ENCODE measurements around the gene MAGI2. TPM values are rescaled to one million over a fixed set of nuclear protein-coding genes. Genes with fewer than 3 reads are reported as not detected.
A peak's percentile ranks its signal among the peaks of the same experiment; 100 is the strongest.

The MAGI2 gene
- total and polyA plus RNA-seq, 4 donors, result 43.4 to 61.3 (median 50.1) TPM

DNA sequence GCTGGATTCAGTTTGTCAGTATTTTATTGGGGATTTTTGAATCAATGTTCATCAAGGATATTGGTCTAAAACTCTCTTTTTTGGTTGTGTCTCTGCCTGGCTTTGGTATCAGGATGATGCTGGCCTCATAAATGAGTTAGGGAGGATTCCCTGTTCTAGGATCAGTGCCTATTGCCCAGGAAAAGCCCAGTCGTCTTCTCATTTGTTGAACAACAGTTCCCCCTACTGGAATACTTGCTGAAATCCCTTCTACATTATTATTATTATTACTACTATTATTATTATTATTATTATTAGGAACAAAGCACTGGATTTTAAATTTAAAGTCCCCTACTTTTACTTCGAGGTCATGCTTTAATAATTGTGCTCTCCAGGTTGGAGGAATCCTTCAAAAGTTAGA, 528.9 kb downstream of the MAGI2 start:
- no CpG with 5 or more reads among the region's 2 CpGs for WGBS (ENCODE audit: insufficient coverage)

DNA sequence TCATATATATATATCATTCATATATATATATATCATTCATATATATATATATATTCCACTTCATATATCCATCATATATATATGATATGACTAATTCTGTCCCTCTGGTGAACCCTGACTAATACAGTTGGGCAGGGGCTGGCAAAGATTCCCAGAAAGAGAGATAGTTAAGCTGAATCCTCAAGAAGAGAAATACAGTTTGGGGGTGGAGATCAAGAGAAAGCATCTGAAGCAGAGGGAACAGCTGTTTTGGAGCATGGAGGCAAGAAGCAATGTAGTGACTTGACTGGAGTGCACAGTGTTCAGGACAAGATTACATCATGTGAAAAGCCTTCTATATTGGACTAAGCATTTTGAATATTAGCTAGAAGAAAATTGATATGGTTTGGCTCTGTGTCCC, 540.7 kb downstream of the MAGI2 start:
- no peak for DNase-seq (ENCODE audit: low read depth in 4 of 6, low spot score in 6 of 6)

More for the DNA sequence above, 528.9 kb downstream of the MAGI2 start:
- no peaks in the 10 kb centered on the region for H3K9me3 ChIP-seq (ENCODE audit: control insufficient read depth, insufficient read depth, low read length)
- H3K27me3 ChIP-seq (ENCODE audit: control insufficient read depth, insufficient read depth, low read length), result no peaks in the 10 kb centered on the region
- no peak overlapping the region for H3K4me3 ChIP-seq (ENCODE audit: low read depth, low read length)
- H3K4me1 ChIP-seq (ENCODE audit: control insufficient read depth, insufficient read depth, low read length), result no peaks in the 10 kb centered on the region
- no peaks in the 10 kb centered on the region for H3K36me3 ChIP-seq (ENCODE audit: control insufficient read depth, insufficient read depth, low read length)
- H3K27ac ChIP-seq (ENCODE audit: low read depth, low read length), result no peak overlapping the region
- DNase-seq (ENCODE audit: low read depth in 4 of 6, low spot score in 6 of 6), result peak in 1 of 6 donors; percentile 26

DNA sequence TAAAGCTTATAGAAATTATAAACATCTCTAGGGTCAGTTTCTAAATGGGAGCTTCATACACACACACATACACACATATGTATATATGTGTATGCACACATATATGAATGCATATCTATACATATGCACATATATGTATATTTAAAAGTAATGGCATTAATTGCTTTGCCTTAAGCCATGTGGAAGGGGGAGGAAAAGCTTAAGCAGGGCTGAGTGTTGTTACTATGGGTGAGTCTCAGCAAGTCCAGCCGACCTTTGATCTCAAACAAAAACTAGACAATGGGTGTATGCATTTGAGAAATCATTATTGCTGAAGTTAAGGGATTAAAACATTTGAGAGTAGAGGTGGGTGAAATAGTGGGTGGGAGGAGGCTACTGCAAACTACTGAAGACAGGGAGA, 546.7 kb downstream of the MAGI2 start:
- no peaks in the 10 kb centered on the region for H3K4me1 ChIP-seq (ENCODE audit: control insufficient read depth, insufficient read depth, low read length)
- no peaks in the 10 kb centered on the region for H3K27me3 ChIP-seq (ENCODE audit: control insufficient read depth, insufficient read depth, low read length)
- H3K9me3 ChIP-seq (ENCODE audit: control insufficient read depth, insufficient read depth, low read length), result no peaks in the 10 kb centered on the region
- no peak for DNase-seq (ENCODE audit: low read depth in 4 of 6, low spot score in 6 of 6)
- H3K27ac ChIP-seq (ENCODE audit: low read depth, low read length), result no peak overlapping the region
- H3K4me3 ChIP-seq (ENCODE audit: low read depth, low read length), result no peak overlapping the region
- 100% methylated on average over 1 of the region's 1 CpG for WGBS (ENCODE audit: insufficient coverage)
- no peaks in the 10 kb centered on the region for H3K36me3 ChIP-seq (ENCODE audit: control insufficient read depth, insufficient read depth, low read length)

More for the DNA sequence above, 540.7 kb downstream of the MAGI2 start:
- H3K4me1 ChIP-seq (ENCODE audit: control insufficient read depth, insufficient read depth, low read length), result no peaks in the 10 kb centered on the region
- no peaks in the 10 kb centered on the region for H3K27me3 ChIP-seq (ENCODE audit: control insufficient read depth, insufficient read depth, low read length)
- no peaks in the 10 kb centered on the region for H3K36me3 ChIP-seq (ENCODE audit: control insufficient read depth, insufficient read depth, low read length)
- no peaks in the 10 kb centered on the region for H3K9me3 ChIP-seq (ENCODE audit: control insufficient read depth, insufficient read depth, low read length)
- H3K4me3 ChIP-seq (ENCODE audit: low read depth, low read length), result no peak overlapping the region
- no peak overlapping the region for H3K27ac ChIP-seq (ENCODE audit: low read depth, low read length)

DNA sequence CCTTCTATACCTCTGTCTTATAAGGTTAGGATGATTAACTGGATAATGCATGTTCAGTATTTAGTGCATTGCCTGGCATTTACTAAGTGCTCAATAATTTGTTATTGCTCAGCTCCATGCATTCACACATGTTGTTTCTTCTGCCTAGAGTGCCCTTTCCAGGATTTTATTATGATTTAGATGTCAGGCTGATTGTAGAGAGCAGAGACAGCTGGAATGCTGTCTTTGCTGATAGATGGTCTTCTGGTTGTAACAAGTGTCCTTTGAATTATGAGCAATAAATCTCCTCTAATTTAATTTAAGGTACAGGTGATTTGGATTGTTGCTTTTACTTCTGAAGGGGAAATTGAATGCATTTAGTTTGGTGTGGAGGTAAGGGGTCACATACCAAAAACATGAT, 548.0 kb downstream of the MAGI2 start:
- Histone ChIP-seq H3K36me3 (ENCODE audit: control insufficient read depth, insufficient read depth, low read length) (no peaks in the 10 kb centered on the region), H3K27ac (ENCODE audit: low read depth, low read length) (no peak overlapping the region), H3K4me1 (ENCODE audit: control insufficient read depth, insufficient read depth, low read length) (no peaks in the 10 kb centered on the region), H3K4me3 (ENCODE audit: low read depth, low read length) (no peak overlapping the region), H3K9me3 (ENCODE audit: control insufficient read depth, insufficient read depth, low read length) (no peaks in the 10 kb centered on the region), H3K27me3 (ENCODE audit: control insufficient read depth, insufficient read depth, low read length) (no peaks in the 10 kb centered on the region)
- DNase-seq (ENCODE audit: low read depth in 4 of 6, low spot score in 6 of 6), result peak in 1 of 6 donors; percentile 7

DNA sequence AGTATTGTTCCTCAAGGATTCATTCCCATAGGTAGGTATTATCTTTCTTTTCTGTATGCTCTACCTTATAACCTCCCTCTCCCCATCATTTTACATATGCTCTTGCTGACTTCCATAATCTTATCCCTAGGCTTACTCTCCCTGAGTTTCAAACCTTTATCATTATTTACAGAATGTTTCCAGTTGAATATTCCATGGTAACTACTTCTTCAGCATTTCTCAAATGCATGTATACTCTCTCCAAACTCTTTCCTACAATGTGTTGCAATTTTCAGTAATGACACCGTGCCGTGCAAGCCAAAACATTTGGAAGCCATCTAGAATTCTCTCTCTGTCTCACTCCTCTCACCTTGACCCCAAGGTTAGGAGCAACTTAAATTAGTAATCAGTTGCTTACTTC, 548.5 kb downstream of the MAGI2 start:
- no peak for DNase-seq (ENCODE audit: low read depth in 4 of 6, low spot score in 6 of 6)
- no peaks in the 10 kb centered on the region for H3K27me3 ChIP-seq (ENCODE audit: control insufficient read depth, insufficient read depth, low read length)
- WGBS (ENCODE audit: insufficient coverage), result 88% methylated on average over 2 of the region's 2 CpGs
- no peaks in the 10 kb centered on the region for H3K4me1 ChIP-seq (ENCODE audit: control insufficient read depth, insufficient read depth, low read length)
- H3K9me3 ChIP-seq (ENCODE audit: control insufficient read depth, insufficient read depth, low read length), result no peaks in the 10 kb centered on the region
- no peak overlapping the region for H3K27ac ChIP-seq (ENCODE audit: low read depth, low read length)
- no peak overlapping the region for H3K4me3 ChIP-seq (ENCODE audit: low read depth, low read length)
- H3K36me3 ChIP-seq (ENCODE audit: control insufficient read depth, insufficient read depth, low read length), result no peaks in the 10 kb centered on the region

DNA sequence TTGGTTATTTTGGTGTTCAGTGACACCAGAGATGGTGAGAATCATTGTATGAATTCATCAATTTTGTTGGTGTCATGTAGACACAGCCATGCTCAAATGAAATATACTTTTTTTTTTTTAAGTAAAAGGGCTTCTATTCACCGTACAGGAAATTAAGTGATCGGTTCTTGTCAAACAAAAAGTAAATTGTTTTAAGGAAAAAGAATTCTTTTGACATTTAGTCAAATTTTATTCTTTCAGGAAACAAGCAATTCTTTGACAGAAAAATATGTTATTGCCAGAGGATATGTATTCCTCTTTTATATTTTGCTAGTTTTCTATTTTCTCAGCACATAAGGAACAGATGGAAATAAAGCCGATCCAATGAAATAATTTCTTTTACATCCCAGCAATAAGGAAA, 551.9 kb downstream of the MAGI2 start:
- no peaks in the 10 kb centered on the region for H3K27me3 ChIP-seq (ENCODE audit: control insufficient read depth, insufficient read depth, low read length)
- WGBS (ENCODE audit: insufficient coverage), result no CpG with 5 or more reads among the region's 3 CpGs
- H3K4me3 ChIP-seq (ENCODE audit: low read depth, low read length), result no peak overlapping the region
- no peaks in the 10 kb centered on the region for H3K9me3 ChIP-seq (ENCODE audit: control insufficient read depth, insufficient read depth, low read length)
- no peaks in the 10 kb centered on the region for H3K4me1 ChIP-seq (ENCODE audit: control insufficient read depth, insufficient read depth, low read length)
- peak in 1 of 6 donors; percentile 30 for DNase-seq (ENCODE audit: low read depth in 4 of 6, low spot score in 6 of 6)
- H3K36me3 ChIP-seq (ENCODE audit: control insufficient read depth, insufficient read depth, low read length), result no peaks in the 10 kb centered on the region
- H3K27ac ChIP-seq (ENCODE audit: low read depth, low read length), result no peak overlapping the region

DNA sequence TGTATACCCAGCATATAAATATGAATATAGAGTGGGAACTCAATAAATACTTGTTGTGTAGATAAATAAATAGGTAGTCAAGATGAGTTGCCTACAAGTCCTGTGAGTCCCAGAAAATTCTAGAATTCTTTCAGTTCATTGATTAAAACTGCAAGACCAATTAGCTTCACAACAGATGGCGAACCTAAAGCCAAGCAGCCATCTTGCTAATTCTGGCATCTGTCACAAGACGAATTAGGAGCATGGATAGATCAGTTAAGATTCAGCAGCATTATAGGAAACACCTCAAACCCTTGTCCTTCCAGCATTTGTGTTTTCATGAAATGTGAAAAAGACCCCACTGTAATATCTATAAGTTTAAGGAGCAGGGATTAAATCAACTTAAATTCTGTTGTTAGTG, 552.7 kb downstream of the MAGI2 start:
- Histone ChIP-seq H3K27me3 (ENCODE audit: control insufficient read depth, insufficient read depth, low read length) (no peaks in the 10 kb centered on the region), H3K27ac (ENCODE audit: low read depth, low read length) (no peak overlapping the region), H3K36me3 (ENCODE audit: control insufficient read depth, insufficient read depth, low read length) (no peaks in the 10 kb centered on the region), H3K4me1 (ENCODE audit: control insufficient read depth, insufficient read depth, low read length) (no peaks in the 10 kb centered on the region), H3K9me3 (ENCODE audit: control insufficient read depth, insufficient read depth, low read length) (no peaks in the 10 kb centered on the region), H3K4me3 (ENCODE audit: low read depth, low read length) (no peak overlapping the region)
- no CpG with 5 or more reads among the region's 2 CpGs for WGBS (ENCODE audit: insufficient coverage)
- DNase-seq (ENCODE audit: low read depth in 4 of 6, low spot score in 6 of 6), result peak in 2 of 6 donors; percentile 41 to 76

DNA sequence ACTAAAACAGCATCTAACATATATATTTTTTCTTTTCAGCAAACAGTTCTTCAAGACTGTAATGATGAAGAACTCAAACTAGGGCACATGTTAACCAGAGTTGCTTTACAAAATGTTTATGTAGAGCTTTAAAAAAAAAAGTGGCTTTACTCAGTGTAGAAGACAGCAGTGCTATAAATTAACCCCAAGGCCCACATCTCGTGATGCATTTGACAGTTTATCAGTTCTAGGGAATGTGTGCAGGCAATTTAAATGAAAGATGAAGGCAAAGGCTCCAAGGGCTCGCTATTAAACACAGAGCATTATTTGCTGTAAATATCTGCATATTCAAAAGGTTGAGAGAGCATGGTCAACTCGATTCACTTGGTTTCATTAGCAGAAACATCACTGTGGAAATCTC, 558.1 kb downstream of the MAGI2 start:
- H3K27ac ChIP-seq (ENCODE audit: low read depth, low read length), result no peak overlapping the region
- H3K9me3 ChIP-seq (ENCODE audit: control insufficient read depth, insufficient read depth, low read length), result no peaks in the 10 kb centered on the region
- H3K36me3 ChIP-seq (ENCODE audit: control insufficient read depth, insufficient read depth, low read length), result no peaks in the 10 kb centered on the region
- no peaks in the 10 kb centered on the region for H3K27me3 ChIP-seq (ENCODE audit: control insufficient read depth, insufficient read depth, low read length)
- no peaks in the 10 kb centered on the region for H3K4me1 ChIP-seq (ENCODE audit: control insufficient read depth, insufficient read depth, low read length)
- H3K4me3 ChIP-seq (ENCODE audit: low read depth, low read length), result no peak overlapping the region
- DNase-seq (ENCODE audit: low read depth in 4 of 6, low spot score in 6 of 6), result peak in 1 of 6 donors; percentile 17
- no CpG with 5 or more reads among the region's 3 CpGs for WGBS (ENCODE audit: insufficient coverage)

DNA sequence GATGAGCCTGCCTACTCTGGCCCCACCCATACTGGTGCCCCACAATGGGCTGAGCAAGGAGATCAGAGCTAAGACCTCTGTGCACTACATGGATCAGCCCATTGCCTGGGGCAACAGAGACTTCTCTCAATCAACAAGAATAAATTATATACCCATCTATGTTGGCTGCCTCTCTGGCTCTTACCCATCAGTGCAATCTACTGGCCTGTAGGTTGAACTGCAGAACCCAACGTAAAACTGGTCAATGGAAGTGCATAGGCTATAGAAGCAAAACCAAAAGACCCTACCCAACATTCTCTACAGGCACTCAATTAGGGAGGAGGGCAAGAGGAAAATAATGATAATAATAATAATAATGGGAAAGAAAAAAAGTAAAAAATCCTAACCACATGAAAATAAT, 574.3 kb downstream of the MAGI2 start:
- H3K27ac ChIP-seq (ENCODE audit: low read depth, low read length), result no peak overlapping the region
- H3K9me3 ChIP-seq (ENCODE audit: control insufficient read depth, insufficient read depth, low read length), result peaks cover 8% of the 10 kb centered on the region
- DNase-seq (ENCODE audit: low read depth in 4 of 6, low spot score in 6 of 6), result no peak
- H3K4me3 ChIP-seq (ENCODE audit: low read depth, low read length), result no peak overlapping the region
- H3K27me3 ChIP-seq (ENCODE audit: control insufficient read depth, insufficient read depth, low read length), result no peaks in the 10 kb centered on the region
- WGBS (ENCODE audit: insufficient coverage), result no CpG with 5 or more reads among the region's 1 CpG
- no peaks in the 10 kb centered on the region for H3K36me3 ChIP-seq (ENCODE audit: control insufficient read depth, insufficient read depth, low read length)
- H3K4me1 ChIP-seq (ENCODE audit: control insufficient read depth, insufficient read depth, low read length), result no peaks in the 10 kb centered on the region

DNA sequence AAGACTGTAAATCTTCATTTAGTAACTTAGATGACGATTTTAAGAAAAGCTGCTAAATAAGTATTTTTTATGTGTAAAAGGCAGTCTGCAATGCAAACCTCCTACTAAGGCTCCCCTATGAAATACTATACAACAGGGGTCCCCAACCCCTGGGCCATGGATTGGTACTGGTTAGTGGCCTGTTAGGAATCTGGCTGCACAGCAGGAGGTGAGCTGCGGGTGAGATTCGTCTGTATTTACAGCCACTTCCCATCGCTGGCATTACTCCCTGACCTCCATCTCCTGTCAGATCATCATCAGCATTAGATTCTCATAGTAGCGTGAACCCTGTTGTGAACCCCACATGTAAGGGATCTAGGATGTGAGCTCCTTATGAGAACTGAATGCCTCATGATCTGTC, 580.4 kb downstream of the MAGI2 start:
- Histone ChIP-seq H3K4me3 (ENCODE audit: low read depth, low read length) (no peak overlapping the region), H3K9me3 (ENCODE audit: control insufficient read depth, insufficient read depth, low read length) (no peaks in the 10 kb centered on the region), H3K36me3 (ENCODE audit: control insufficient read depth, insufficient read depth, low read length) (no peaks in the 10 kb centered on the region), H3K4me1 (ENCODE audit: control insufficient read depth, insufficient read depth, low read length) (no peaks in the 10 kb centered on the region), H3K27me3 (ENCODE audit: control insufficient read depth, insufficient read depth, low read length) (no peaks in the 10 kb centered on the region), H3K27ac (ENCODE audit: low read depth, low read length) (no peak overlapping the region)
- WGBS (ENCODE audit: insufficient coverage), result 60% methylated on average over 2 of the region's 5 CpGs
- DNase-seq (ENCODE audit: low read depth in 4 of 6, low spot score in 6 of 6), result no peak

Data from spinal cord (tissue), 10 donors.